HG03521 (cell line): ENCODE data around the gene PLCL1.

ENCODE experiments used
- ATAC-seq: cut with Tn5 transposase; IDR thresholded peaks from one replicate; pipeline ENCODE4 v1.9.1; 2021; ENCODE audit warnings: mild to moderate bottlenecking, moderate library complexity; ENCODE audit not compliant: unreplicated experiment

PLCL1 gene

GRCh38 chr2:197924483-197924882 lies 120.1 kb downstream of the PLCL1 start:
- no peak for ATAC-seq

GRCh38 chr2:197925204-197925603 lies 120.8 kb downstream of the PLCL1 start:
- ATAC-seq: no peak

- no peak for ATAC-seq
Observed at GRCh38 chr2:197925976-197926375, 121.6 kb downstream of the PLCL1 start.

- no peak for ATAC-seq
Observed at GRCh38 chr2:197926673-197927072, 122.3 kb downstream of the PLCL1 start.

- no peak for ATAC-seq
Observed at GRCh38 chr2:197927994-197928393, 123.6 kb downstream of the PLCL1 start.

- no peak for ATAC-seq
Observed at GRCh38 chr2:197929008-197929885, 124.9 kb downstream of the PLCL1 start.

- no peak for ATAC-seq
Observed at GRCh38 chr2:197929886-197930227, 125.5 kb downstream of the PLCL1 start.

GRCh38 chr2:197930570-197931278 lies 126.3 kb downstream of the PLCL1 start:
- no peak for ATAC-seq

- ATAC-seq: no peak
Observed at GRCh38 chr2:197931661-197932312, 127.4 kb downstream of the PLCL1 start.

GRCh38 chr2:197932374-197932773 lies 128.0 kb downstream of the PLCL1 start:
- no peak for ATAC-seq

GRCh38 chr2:197934261-197934933 lies 130.0 kb downstream of the PLCL1 start:
- ATAC-seq: no peak

- no peak for ATAC-seq
Observed at GRCh38 chr2:197934934-197935289, 130.5 kb downstream of the PLCL1 start.

GRCh38 chr2:197937814-197938213 lies 133.4 kb downstream of the PLCL1 start:
- no peak for ATAC-seq

- ATAC-seq: no peak
Observed at GRCh38 chr2:197938555-197938954, 134.2 kb downstream of the PLCL1 start.

GRCh38 chr2:197939787-197940186 lies 135.4 kb downstream of the PLCL1 start:
- no peak for ATAC-seq

- no peak for ATAC-seq
Observed at GRCh38 chr2:197940382-197940781, 136.0 kb downstream of the PLCL1 start.

- no peak for ATAC-seq
Observed at GRCh38 chr2:197941715-197942114, 137.3 kb downstream of the PLCL1 start.

GRCh38 chr2:197943731-197944130 lies 139.3 kb downstream of the PLCL1 start:
- ATAC-seq: no peak

GRCh38 chr2:197944416-197945096 lies 140.2 kb downstream of the PLCL1 start:
- ATAC-seq: no peak

- no peak for ATAC-seq
Observed at GRCh38 chr2:197946562-197946961, 142.2 kb downstream of the PLCL1 start.
